B cell (primary cell): ENCODE data around the gene PPP1R26. TPM values are rescaled to one million over a fixed set of nuclear protein-coding genes. Genes with fewer than 3 reads are reported as not detected.

Experiments used
- ATAC-seq: fragments of 200-7000 bp; cut with Tn5 transposase; one replicate; pipeline ENCODE4 v1.10.0; 2021; ENCODE audit warnings: low read depth, mild to moderate bottlenecking, moderate number of reproducible peaks, moderate library complexity
- CTCF ChIA-PET: fragments of 350-600 bp; sonication (Branson Sonifier 250); formaldehyde crosslinking; loops from one replicate; lab custom pipeline; 2021; ENCODE audit warnings: antibody characterized with exemption, inconsistent platforms; lab: Charles Lee
- POLR2A ChIA-PET: fragments of 350-600 bp; sonication (Branson Sonifier 250); formaldehyde crosslinking; loops from one replicate; lab custom pipeline; 2021; ENCODE audit warnings: antibody characterized with exemption; lab: Charles Lee
- DNase-seq: peaks from one replicate; pipeline ENCODE4 v3.0.0; 2013
- H2AFZ ChIP-seq: 2 replicates; pipeline ENCODE4 v1.6.1; 2012; ENCODE audit warnings: mild to moderate bottlenecking, low read depth, low read length; ENCODE audit not compliant: insufficient read depth, poor library complexity, severe bottlenecking
- H3K27ac ChIP-seq, 2 donors: 1 replicate in 1 of 2; 2 replicates in 1 of 2; pipeline ENCODE4 v1.5.1; 2012 to 2013; ENCODE audit warnings: low read length in 2 of 2, mild to moderate bottlenecking in 2 of 2, moderate library complexity in 1 of 2
- H3K27me3 ChIP-seq, 4 experiments: fragments of 200-600 bp in 1 of 4; sonication (generic) in 1 of 4; replicated peaks in 1 of 4; 1 replicate in 2 of 4; 2 replicates in 2 of 4; pipeline versions ENCODE4 v1.6.1 to v1.7.0; 2013 to 2016; ENCODE audit warnings: low read length in 3 of 4, mild to moderate bottlenecking in 2 of 4, mixed read lengths in 1 of 4, moderate library complexity in 1 of 4; ENCODE audit not compliant: insufficient read depth in 4 of 4, control insufficient read depth in 3 of 4; ENCODE audit errors: control extremely low read depth in 1 of 4
- H3K36me3 ChIP-seq, 2 experiments: replicated peaks in 1 of 2; 1 replicate in 1 of 2; 2 replicates in 1 of 2; pipeline versions ENCODE4 v1.6.1 to v1.7.1; 2013; ENCODE audit warnings: low read length in 1 of 2; ENCODE audit not compliant: insufficient read depth in 2 of 2, control insufficient read depth in 1 of 2; ENCODE audit errors: control extremely low read depth in 1 of 2, extremely low read depth in 1 of 2
- H3K4me1 ChIP-seq, 2 donors: fragments of 200-600 bp in 1 of 2; sonication (generic) in 1 of 2; 1 replicate in 1 of 2; 2 replicates in 1 of 2; pipeline versions ENCODE4 v1.5.1 to v1.6.1; 2013 to 2017; ENCODE audit warnings: low read length in 2 of 2; ENCODE audit not compliant: control insufficient read depth in 2 of 2, insufficient read depth in 2 of 2
- H3K4me2 ChIP-seq: replicated peaks from 2 replicates; pipeline ENCODE3; 2012; ENCODE audit warnings: mild to moderate bottlenecking, low read depth, low read length; ENCODE audit not compliant: poor library complexity, severe bottlenecking
- H3K4me3 ChIP-seq, 5 experiments: fragments of 200-600 bp in 1 of 5; sonication (generic) in 1 of 5; 1 replicate in 3 of 5; 2 replicates in 2 of 5; pipeline versions ENCODE4 v1.5.1 to v1.7.0; 2011 to 2016; ENCODE audit warnings: low read length in 4 of 5, mild to moderate bottlenecking in 4 of 5, low read depth in 2 of 5, control low read depth in 1 of 5, moderate library complexity in 1 of 5; ENCODE audit not compliant: insufficient read depth in 1 of 5; ENCODE audit errors: control extremely low read depth in 1 of 5, extremely low read depth in 1 of 5
- H3K79me2 ChIP-seq: fragments of 200-600 bp; sonication (generic); one replicate; pipeline ENCODE4 v1.6.0; 2016; ENCODE audit warnings: low read length; ENCODE audit not compliant: control insufficient read depth, insufficient read depth
- H3K9ac ChIP-seq: fragments of 200-600 bp; sonication (generic); 2 replicates; pipeline ENCODE4 v1.6.1; 2017; ENCODE audit warnings: mild to moderate bottlenecking, low read length, moderate library complexity
- H3K9me3 ChIP-seq, 3 donors: one replicate each; pipeline versions ENCODE4 v1.6.1 to v1.7.1; 2013; ENCODE audit warnings: low read length in 2 of 3; ENCODE audit not compliant: control insufficient read depth in 2 of 3, insufficient read depth in 1 of 3; ENCODE audit errors: control extremely low read depth in 1 of 3
- H4K20me1 ChIP-seq: 2 replicates; pipeline ENCODE4 v1.6.0; 2012; ENCODE audit warnings: mild to moderate bottlenecking, low read length; ENCODE audit not compliant: insufficient read depth, control insufficient read depth, poor library complexity, severe bottlenecking
- H3K27ac Mint-ChIP-seq: one replicate; pipeline ENCODE4 v1.8.0; 2021; ENCODE audit warnings: mixed read lengths
- H3K27me3 Mint-ChIP-seq: one replicate; pipeline ENCODE4 v1.8.0; 2021; ENCODE audit warnings: mixed read lengths
- H3K4me1 Mint-ChIP-seq: one replicate; pipeline ENCODE4 v1.8.0; 2021; ENCODE audit warnings: mixed read lengths
- H3K4me3 Mint-ChIP-seq: one replicate; pipeline ENCODE4 v1.8.0; 2021; ENCODE audit warnings: mixed read lengths
- H3K9me3 Mint-ChIP-seq: one replicate; pipeline ENCODE4 v1.8.0; 2022; ENCODE audit warnings: mixed read lengths; ENCODE audit not compliant: insufficient read depth
- EZH2 ChIP-seq: IDR thresholded peaks from 2 replicates; pipeline ENCODE4 v1.6.1; 2012; ENCODE audit warnings: borderline replicate concordance, low read depth, mild to moderate bottlenecking, moderate library complexity, low read length; ENCODE audit not compliant: insufficient read depth, poor library complexity, severe bottlenecking
- WGBS: methylation state at CpG from one replicate; pipeline ENCODE4 v1.1.5; 2013; ENCODE audit warnings: missing lambda C conversion rate; ENCODE audit not compliant: insufficient coverage; 5-methylcytosine and 5-hydroxymethylcytosine counted together
- intact Hi-C: fragments of 100-400 bp; cut with micrococcal nuclease; formaldehyde crosslinking; loops from one replicate; pipeline ENCODE4 v1.10.0; 2022
- polyA plus RNA-seq: library from polyadenylated mRNA; depleted of rRNA; stranded (reverse); fragments of >200 nt; gene quantifications from 2 replicates; pipeline ENCODE4 v1.2.3, GENCODE V29; 2012
- total RNA-seq, 2 donors: library from RNA; stranded (reverse); fragments of 120-200 nt in 1 of 2; gene quantifications; 1 replicate in 1 of 2; 2 replicates in 1 of 2; pipeline versions ENCODE4 v1.2.3 to v1.2.4, GENCODE V29; 2013 to 2022
- TF ChIP-seq, protein P1 (sequence below): fragments of 200-600 bp; IDR thresholded peaks from one replicate; pipeline ENCODE4 v1.8.0; 2022; ENCODE audit warnings: antibody characterized with exemption, mild to moderate bottlenecking

PPP1R26 gene
- total and polyA plus RNA-seq, 2 donors (not counting 1 experiment from before 2014, with no cell fraction given): 1.9 to 7.8 TPM

DNA sequence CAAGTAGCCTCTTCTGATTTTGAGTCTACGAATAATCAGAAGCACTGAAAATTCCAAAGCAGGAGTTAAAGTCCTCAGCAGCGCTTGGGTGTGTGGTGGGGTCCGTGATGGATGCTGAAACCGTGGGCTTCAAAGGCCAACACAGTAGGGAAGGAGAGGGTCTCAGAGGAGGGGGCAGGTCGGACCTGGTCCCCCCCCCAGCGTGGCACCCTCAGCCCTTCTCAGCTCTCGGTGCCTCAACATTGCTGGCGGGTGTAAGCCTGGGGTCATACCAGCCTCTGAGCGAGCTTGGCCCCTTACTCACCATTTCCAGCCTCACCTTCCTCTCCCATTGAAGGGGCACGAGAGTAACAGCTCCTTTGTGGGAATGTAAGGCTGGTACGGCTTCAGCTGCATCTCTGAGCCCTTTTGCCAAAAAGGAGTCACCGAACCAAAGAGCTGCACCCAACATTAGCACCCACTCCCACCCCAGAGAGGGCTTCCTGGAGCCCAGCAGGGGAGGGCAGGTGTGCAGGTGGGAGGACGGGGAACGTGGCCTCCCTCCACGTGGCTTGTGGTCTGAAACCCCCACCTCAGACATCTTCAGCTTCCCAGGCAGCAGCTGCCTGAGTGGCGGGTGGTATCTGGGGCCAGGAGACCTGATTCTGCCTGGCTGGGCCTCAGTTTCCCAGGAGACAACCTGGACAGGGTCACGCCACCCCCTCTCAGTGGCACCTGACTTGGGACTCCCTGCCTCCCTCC, 34.9 kb downstream of the PPP1R26 start:
- ATAC-seq (no peak), DNase-seq (no peak)
- H3K9ac ChIP-seq: no peak overlapping the region
- H3K4me2 ChIP-seq: no peak overlapping the region
- Mint-ChIP-seq H3K27ac (no peak overlapping the region), H3K4me1 (no peaks in the 10 kb centered on the region), H3K4me3 (no peak overlapping the region), H3K27me3 (peaks cover 8% of the 10 kb centered on the region), H3K9me3 (peaks cover 3% of the 10 kb centered on the region)
- CTCF ChIA-PET: interaction anchor here (1.7 kb wide), 1 partner anchor 10 kb away, joined by 4 read pairs; no protein-coding TSS in a partner anchor
- peaks cover 0 to 4% (median 0%) of the 10 kb centered on the region in 3 donors for H3K9me3 ChIP-seq
- 78% methylated on average over 8 of the region's 17 CpGs for WGBS
- no peak overlapping the region for H3K27ac ChIP-seq
- no peaks in the 10 kb centered on the region for H3K4me1 ChIP-seq
- no peaks in the 10 kb centered on the region for H3K79me2 ChIP-seq
- intact Hi-C loops: no loop called here
- H3K36me3 ChIP-seq: no peaks in the 10 kb centered on the region
- no peaks in the 10 kb centered on the region for H3K27me3 ChIP-seq
- H4K20me1 ChIP-seq: no peaks in the 10 kb centered on the region
- no peak overlapping the region for H2AFZ ChIP-seq
- no peak overlapping the region for H3K4me3 ChIP-seq
- POLR2A ChIA-PET: no interaction called here
- TF ChIP-seq, protein P1, sequence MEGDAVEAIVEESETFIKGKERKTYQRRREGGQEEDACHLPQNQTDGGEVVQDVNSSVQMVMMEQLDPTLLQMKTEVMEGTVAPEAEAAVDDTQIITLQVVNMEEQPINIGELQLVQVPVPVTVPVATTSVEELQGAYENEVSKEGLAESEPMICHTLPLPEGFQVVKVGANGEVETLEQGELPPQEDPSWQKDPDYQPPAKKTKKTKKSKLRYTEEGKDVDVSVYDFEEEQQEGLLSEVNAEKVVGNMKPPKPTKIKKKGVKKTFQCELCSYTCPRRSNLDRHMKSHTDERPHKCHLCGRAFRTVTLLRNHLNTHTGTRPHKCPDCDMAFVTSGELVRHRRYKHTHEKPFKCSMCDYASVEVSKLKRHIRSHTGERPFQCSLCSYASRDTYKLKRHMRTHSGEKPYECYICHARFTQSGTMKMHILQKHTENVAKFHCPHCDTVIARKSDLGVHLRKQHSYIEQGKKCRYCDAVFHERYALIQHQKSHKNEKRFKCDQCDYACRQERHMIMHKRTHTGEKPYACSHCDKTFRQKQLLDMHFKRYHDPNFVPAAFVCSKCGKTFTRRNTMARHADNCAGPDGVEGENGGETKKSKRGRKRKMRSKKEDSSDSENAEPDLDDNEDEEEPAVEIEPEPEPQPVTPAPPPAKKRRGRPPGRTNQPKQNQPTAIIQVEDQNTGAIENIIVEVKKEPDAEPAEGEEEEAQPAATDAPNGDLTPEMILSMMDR: no peak
- no peak for TF ChIP-seq EZH2
